ENCODE measurements around the gene CEBPG. TPM values are rescaled to one million over a fixed set of nuclear protein-coding genes. Genes with fewer than 3 reads are reported as not detected.

Gene CEBPG
- total RNA-seq, 1 donor from 2014 or later = 19.5 TPM

GRCh38 chr19:33409906-33410685 is 36.6 kb downstream of the CEBPG start:
- peaks cover 2% of the 10 kb centered on the region for H3K36me3 Mint-ChIP-seq
- H3K9me3 Mint-ChIP-seq = no peaks in the 10 kb centered on the region
- H3K27ac Mint-ChIP-seq = no peak overlapping the region
- no peak for DNase-seq (ENCODE audit: low spot score in 2 of 2, unreplicated experiment in 2 of 2)
- H3K4me1 Mint-ChIP-seq = no peaks in the 10 kb centered on the region
- no peak overlapping the region for H3K4me3 Mint-ChIP-seq
- no peak for TF ChIP-seq CTCF (IDR thresholded peaks at IDR 0.05; ENCODE audit: unreplicated experiment)
- H3K27me3 Mint-ChIP-seq (ENCODE audit: low read depth) = no peaks in the 10 kb centered on the region

- Mint-ChIP-seq H3K9me3 (no peaks in the 10 kb centered on the region), H3K27ac (no peak overlapping the region), H3K4me3 (no peak overlapping the region), H3K36me3 (peaks cover 2% of the 10 kb centered on the region), H3K4me1 (no peaks in the 10 kb centered on the region), H3K27me3 (ENCODE audit: low read depth) (no peaks in the 10 kb centered on the region)
- no peak for TF ChIP-seq CTCF (IDR thresholded peaks at IDR 0.05; ENCODE audit: unreplicated experiment)
- DNase-seq (ENCODE audit: low spot score in 2 of 2, unreplicated experiment in 2 of 2) = no peak
These were observed 37.4 kb downstream of the CEBPG start for GRCh38 chr19:33410915-33411401.

GRCh38 chr19:33411621-33412180 is 38.2 kb downstream of the CEBPG start:
- TF ChIP-seq CTCF (IDR thresholded peaks at IDR 0.05; ENCODE audit: unreplicated experiment) = no peak
- Mint-ChIP-seq H3K36me3 (peaks cover 2% of the 10 kb centered on the region), H3K27me3 (ENCODE audit: low read depth) (no peaks in the 10 kb centered on the region), H3K27ac (no peak overlapping the region), H3K4me1 (peaks cover 6% of the 10 kb centered on the region), H3K9me3 (no peaks in the 10 kb centered on the region), H3K4me3 (no peak overlapping the region)
- no peak for DNase-seq (ENCODE audit: low spot score in 2 of 2, unreplicated experiment in 2 of 2)

- Mint-ChIP-seq H3K27ac (no peak overlapping the region), H3K4me1 (peaks cover 9% of the 10 kb centered on the region), H3K9me3 (no peaks in the 10 kb centered on the region), H3K4me3 (no peak overlapping the region), H3K27me3 (ENCODE audit: low read depth) (no peaks in the 10 kb centered on the region), H3K36me3 (peaks cover 2% of the 10 kb centered on the region)
- DNase-seq (ENCODE audit: low spot score in 2 of 2, unreplicated experiment in 2 of 2) = no peak
- no peak for TF ChIP-seq CTCF (IDR thresholded peaks at IDR 0.05; ENCODE audit: unreplicated experiment)
These were observed 39.3 kb downstream of the CEBPG start for GRCh38 chr19:33412601-33413425.

GRCh38 chr19:33413426-33413725 is 39.9 kb downstream of the CEBPG start:
- Mint-ChIP-seq H3K36me3 (peaks cover 2% of the 10 kb centered on the region), H3K9me3 (no peaks in the 10 kb centered on the region), H3K4me3 (no peak overlapping the region), H3K27me3 (ENCODE audit: low read depth) (no peaks in the 10 kb centered on the region), H3K27ac (no peak overlapping the region), H3K4me1 (peaks cover 9% of the 10 kb centered on the region)
- DNase-seq (ENCODE audit: low spot score in 2 of 2, unreplicated experiment in 2 of 2) = no peak
- no peak for TF ChIP-seq CTCF (IDR thresholded peaks at IDR 0.05; ENCODE audit: unreplicated experiment)
